DOHH2 (cell line): ENCODE results near the gene FRRS1.

Experiments
- H3F3A ChIP-seq: fragments of 200-600 bp; sonication (generic), shearing (Covaris generic); 2 replicates; pipeline ENCODE4 v1.6.0; 2016; ENCODE audit warnings: antibody characterized with exemption, mild to moderate bottlenecking; ENCODE audit not compliant: control insufficient read depth, insufficient read depth
- H3K27ac ChIP-seq: fragments of 200-600 bp; sonication (generic); 2 replicates; pipeline ENCODE4 v1.5.1; 2014; ENCODE audit warnings: low read depth, mild to moderate bottlenecking, low read length, moderate library complexity
- H3K27me3 ChIP-seq: fragments of 200-600 bp; sonication (generic); 2 replicates; pipeline ENCODE4 v1.6.1; 2014; ENCODE audit warnings: mild to moderate bottlenecking, low read length, mixed read lengths; ENCODE audit not compliant: control insufficient read depth
- H3K36me3 ChIP-seq: fragments of 200-600 bp; sonication (generic); 2 replicates; pipeline ENCODE4 v1.6.1; 2014; ENCODE audit warnings: mild to moderate bottlenecking, low read length, moderate library complexity, mixed read lengths; ENCODE audit not compliant: control insufficient read depth
- H3K4me1 ChIP-seq: fragments of 200-600 bp; sonication (generic); 2 replicates; pipeline ENCODE4 v1.6.1; 2014; ENCODE audit warnings: mild to moderate bottlenecking, low read length, mixed read lengths; ENCODE audit not compliant: control insufficient read depth
- H3K4me2 ChIP-seq: fragments of 200-600 bp; sonication (generic); 2 replicates; pipeline ENCODE4 v1.6.0; 2014; ENCODE audit warnings: mild to moderate bottlenecking, low read length, moderate library complexity
- H3K4me3 ChIP-seq: fragments of 200-600 bp; sonication (generic); 2 replicates; pipeline ENCODE4 v1.5.1; 2014; ENCODE audit warnings: mild to moderate bottlenecking, low read length, mixed read lengths
- H3K79me2 ChIP-seq: fragments of 200-600 bp; sonication (generic); 2 replicates; pipeline ENCODE4 v1.6.1; 2014; ENCODE audit warnings: mild to moderate bottlenecking, low read length, mixed read lengths; ENCODE audit not compliant: control insufficient read depth
- H3K9me2 ChIP-seq: fragments of 200-600 bp; sonication (generic); replicated peaks from 2 replicates; pipeline ENCODE4 v1.6.1; 2014; ENCODE audit warnings: mild to moderate bottlenecking, low read length, mixed read lengths; ENCODE audit not compliant: control insufficient read depth
- H3K9me3 ChIP-seq: fragments of 200-600 bp; sonication (generic); 2 replicates; pipeline ENCODE4 v1.6.1; 2014; ENCODE audit warnings: antibody characterized with exemption, low read length, mixed read lengths; ENCODE audit not compliant: control insufficient read depth, insufficient read depth
- H4K20me1 ChIP-seq: fragments of 200-600 bp; sonication (generic); 2 replicates; pipeline ENCODE4 v1.6.0; 2014; ENCODE audit warnings: low read depth, mild to moderate bottlenecking, antibody characterized with exemption, low read length, moderate library complexity; ENCODE audit not compliant: control insufficient read depth, insufficient read depth
- EZH2phosphoT487 ChIP-seq: fragments of 200-600 bp; sonication (generic); IDR thresholded peaks from 2 replicates; pipeline ENCODE4 v1.6.1; 2017; ENCODE audit warnings: borderline replicate concordance, mild to moderate bottlenecking, antibody characterized with exemption, low read length, moderate library complexity, mixed read lengths
- TF ChIP-seq, protein P1 (sequence below): fragments of 200-600 bp; sonication (generic); IDR thresholded peaks from one replicate; pipeline ENCODE4 v1.5.1; 2014; ENCODE audit warnings: antibody characterized with exemption, mild to moderate bottlenecking, low read depth, low read length; ENCODE audit not compliant: poor library complexity, severe bottlenecking

FRRS1 gene

DNA sequence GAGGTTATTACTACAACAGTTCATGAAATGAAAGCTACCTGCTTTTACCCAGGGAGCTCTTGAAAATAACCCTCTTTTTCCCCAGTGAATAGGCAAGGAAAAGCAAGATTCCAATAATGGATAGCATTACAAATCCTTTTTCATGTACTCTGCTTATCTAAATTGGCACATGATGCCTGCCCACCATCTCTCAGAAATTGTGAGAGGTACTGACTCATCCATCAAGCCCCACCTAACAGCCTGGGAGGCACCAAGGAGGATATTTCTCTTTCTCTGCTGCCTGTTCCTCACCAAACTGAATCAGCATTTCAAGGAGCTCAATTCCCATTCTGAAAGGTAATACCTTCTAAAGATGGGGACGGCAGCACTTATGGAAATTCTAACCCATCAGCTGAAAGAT lies 86.2 kb downstream of the FRRS1 start:
- Histone ChIP-seq H3K27ac (no peak overlapping the region), H3K36me3 (no peaks in the 10 kb centered on the region), H3K4me2 (no peak overlapping the region), H3K27me3 (0 out of 2 replicates have a peak, but pooled peaks cover 2% of the 10 kb centered on the region), H3F3A (no peaks in the 10 kb centered on the region), H3K79me2 (no peaks in the 10 kb centered on the region), H3K4me3 (no peak overlapping the region), H3K4me1 (no peaks in the 10 kb centered on the region), H4K20me1 (no peaks in the 10 kb centered on the region), H3K9me2 (no peaks in the 10 kb centered on the region), H3K9me3 (no peaks in the 10 kb centered on the region)
- TF ChIP-seq EZH2phosphoT487 = no peak
- TF ChIP-seq, protein P1, sequence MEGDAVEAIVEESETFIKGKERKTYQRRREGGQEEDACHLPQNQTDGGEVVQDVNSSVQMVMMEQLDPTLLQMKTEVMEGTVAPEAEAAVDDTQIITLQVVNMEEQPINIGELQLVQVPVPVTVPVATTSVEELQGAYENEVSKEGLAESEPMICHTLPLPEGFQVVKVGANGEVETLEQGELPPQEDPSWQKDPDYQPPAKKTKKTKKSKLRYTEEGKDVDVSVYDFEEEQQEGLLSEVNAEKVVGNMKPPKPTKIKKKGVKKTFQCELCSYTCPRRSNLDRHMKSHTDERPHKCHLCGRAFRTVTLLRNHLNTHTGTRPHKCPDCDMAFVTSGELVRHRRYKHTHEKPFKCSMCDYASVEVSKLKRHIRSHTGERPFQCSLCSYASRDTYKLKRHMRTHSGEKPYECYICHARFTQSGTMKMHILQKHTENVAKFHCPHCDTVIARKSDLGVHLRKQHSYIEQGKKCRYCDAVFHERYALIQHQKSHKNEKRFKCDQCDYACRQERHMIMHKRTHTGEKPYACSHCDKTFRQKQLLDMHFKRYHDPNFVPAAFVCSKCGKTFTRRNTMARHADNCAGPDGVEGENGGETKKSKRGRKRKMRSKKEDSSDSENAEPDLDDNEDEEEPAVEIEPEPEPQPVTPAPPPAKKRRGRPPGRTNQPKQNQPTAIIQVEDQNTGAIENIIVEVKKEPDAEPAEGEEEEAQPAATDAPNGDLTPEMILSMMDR = no peak

- no peaks in the 10 kb centered on the region for H3K9me2 ChIP-seq
- TF ChIP-seq, protein P1 = no peak
- no peak for TF ChIP-seq EZH2phosphoT487
- peaks cover 17% of the 10 kb centered on the region for H3K27me3 ChIP-seq
- no peak overlapping the region for H3K4me2 ChIP-seq
- H3K4me3 ChIP-seq = no peak overlapping the region
- H3K36me3 ChIP-seq = no peaks in the 10 kb centered on the region
- H3K4me1 ChIP-seq = no peaks in the 10 kb centered on the region
- no peaks in the 10 kb centered on the region for H4K20me1 ChIP-seq
- no peak overlapping the region for H3K27ac ChIP-seq
- no peaks in the 10 kb centered on the region for H3K79me2 ChIP-seq
- no peaks in the 10 kb centered on the region for H3F3A ChIP-seq
- H3K9me3 ChIP-seq = no peaks in the 10 kb centered on the region
Measured at GRCh38 chr1:99677416-99677815, 89.0 kb downstream of the FRRS1 start.

- Histone ChIP-seq H3K4me2 (no peak overlapping the region), H3K4me1 (no peaks in the 10 kb centered on the region), H3K36me3 (no peaks in the 10 kb centered on the region), H3K27ac (no peak overlapping the region), H3K9me2 (no peaks in the 10 kb centered on the region), H3F3A (no peaks in the 10 kb centered on the region), H3K79me2 (no peaks in the 10 kb centered on the region), H3K9me3 (no peaks in the 10 kb centered on the region), H3K4me3 (no peak overlapping the region), H4K20me1 (no peaks in the 10 kb centered on the region), H3K27me3 (peaks cover 20% of the 10 kb centered on the region)
- TF ChIP-seq, protein P1 = no peak
- no peak for TF ChIP-seq EZH2phosphoT487
Measured at GRCh38 chr1:99676876-99677275, 89.6 kb downstream of the FRRS1 start.

- Histone ChIP-seq H3K79me2 (no peaks in the 10 kb centered on the region), H4K20me1 (no peaks in the 10 kb centered on the region), H3K9me3 (no peaks in the 10 kb centered on the region), H3K4me2 (no peak overlapping the region), H3K27ac (no peak overlapping the region), H3K4me1 (no peaks in the 10 kb centered on the region), H3K4me3 (no peak overlapping the region), H3F3A (no peaks in the 10 kb centered on the region), H3K36me3 (no peaks in the 10 kb centered on the region), H3K9me2 (no peaks in the 10 kb centered on the region), H3K27me3 (peaks cover 20% of the 10 kb centered on the region)
- no peak for TF ChIP-seq EZH2phosphoT487
- TF ChIP-seq, protein P1 = no peak
Measured at GRCh38 chr1:99675994-99676393, 90.4 kb downstream of the FRRS1 start.
